ENCODE data around the gene ATP2C1.
"Not testable (repeated sequence)": the region's sequence is repeated elsewhere in the genome, so short reads cannot be mapped to it uniquely, and the experiment has no call there.

The ATP2C1 gene

GRCh38 chr3:130948001-130948773, 54.3 kb downstream of the ATP2C1 start:
- no peak for DNase-seq

- DNase-seq: no peak
Observed at GRCh38 chr3:130948929-130949328, 55.0 kb downstream of the ATP2C1 start.

GRCh38 chr3:130950124-130950523, 56.2 kb downstream of the ATP2C1 start:
- no peak for DNase-seq

GRCh38 chr3:130950641-130951040, 56.8 kb downstream of the ATP2C1 start:
- DNase-seq: no peak

- DNase-seq: no peak
Observed at GRCh38 chr3:130955481-130955880, 61.6 kb downstream of the ATP2C1 start.

- DNase-seq: no peak
Observed at GRCh38 chr3:130956281-130956680, 62.4 kb downstream of the ATP2C1 start.

- no peak for DNase-seq
Observed at GRCh38 chr3:130956721-130957120, 62.8 kb downstream of the ATP2C1 start.

- no peak for DNase-seq
Observed at GRCh38 chr3:130960139-130960795, 66.4 kb downstream of the ATP2C1 start.

GRCh38 chr3:130961458-130961857, 67.6 kb downstream of the ATP2C1 start:
- DNase-seq: no peak

GRCh38 chr3:130963444-130963843, 69.6 kb downstream of the ATP2C1 start:
- no peak for DNase-seq

- no peak for DNase-seq
Observed at GRCh38 chr3:130963878-130964277, 70.0 kb downstream of the ATP2C1 start.

- DNase-seq: no peak
Observed at GRCh38 chr3:130967281-130967680, 73.4 kb downstream of the ATP2C1 start.

- no peak for DNase-seq
Observed at GRCh38 chr3:130968221-130968620, 74.3 kb downstream of the ATP2C1 start.

- DNase-seq: no peak
Observed at GRCh38 chr3:130969621-130970020, 75.7 kb downstream of the ATP2C1 start.

- DNase-seq: no peak
Observed at GRCh38 chr3:130971208-130971607, 77.3 kb downstream of the ATP2C1 start.

- not testable (repeated sequence) for DNase-seq
Observed at GRCh38 chr3:130972592-130972991, 78.7 kb downstream of the ATP2C1 start.

- no peak for DNase-seq
Observed at GRCh38 chr3:130973406-130973805, 79.5 kb downstream of the ATP2C1 start.

- DNase-seq: no peak
Observed at GRCh38 chr3:130974201-130974600, 80.3 kb downstream of the ATP2C1 start.

GRCh38 chr3:130975251-130975650, 81.4 kb downstream of the ATP2C1 start:
- no peak for DNase-seq

- no peak for DNase-seq
Observed at GRCh38 chr3:130976706-130977105, 82.8 kb downstream of the ATP2C1 start.

- no peak for DNase-seq
Observed at GRCh38 chr3:130979117-130979516, 85.2 kb downstream of the ATP2C1 start.

GRCh38 chr3:130981469-130981868, 87.6 kb downstream of the ATP2C1 start:
- no peak for DNase-seq

- DNase-seq: no peak
Observed at GRCh38 chr3:130990282-130990681, 96.4 kb downstream of the ATP2C1 start.

- DNase-seq: no peak
Observed at GRCh38 chr3:130991126-130991525, 97.2 kb downstream of the ATP2C1 start.

GRCh38 chr3:130992344-130992743, 98.5 kb downstream of the ATP2C1 start:
- DNase-seq: no peak
